IPS-15b (cell line): Measurements from ENCODE around the gene ST6GALNAC3.

Source experiments
- H3K27me3 ChIP-seq: one replicate; pipeline ENCODE4 v1.6.1; 2013; ENCODE audit warnings: low read length; ENCODE audit not compliant: control insufficient read depth, insufficient read depth
- H3K36me3 ChIP-seq: one replicate; pipeline ENCODE4 v1.6.1; 2013; ENCODE audit warnings: low read length; ENCODE audit not compliant: control insufficient read depth, insufficient read depth
- H3K4me1 ChIP-seq: one replicate; pipeline ENCODE4 v1.6.1; 2013; ENCODE audit warnings: mild to moderate bottlenecking, low read length; ENCODE audit not compliant: control insufficient read depth, insufficient read depth
- H3K4me3 ChIP-seq: one replicate; pipeline ENCODE4 v1.5.1; 2013; ENCODE audit warnings: low read depth, low read length
- H3K9ac ChIP-seq: one replicate; pipeline ENCODE4 v1.6.1; 2013; ENCODE audit warnings: low read depth, mild to moderate bottlenecking, low read length
- H3K9me3 ChIP-seq: one replicate; pipeline ENCODE4 v1.6.1; 2013; ENCODE audit warnings: mild to moderate bottlenecking, low read length; ENCODE audit not compliant: control insufficient read depth, insufficient read depth

Gene ST6GALNAC3

GRCh38 chr1:76682138-76682537 lies 607.6 kb downstream of the ST6GALNAC3 start:
- H3K9me3 ChIP-seq: no peaks in the 10 kb centered on the region
- H3K4me1 ChIP-seq: no peaks in the 10 kb centered on the region
- no peaks in the 10 kb centered on the region for H3K27me3 ChIP-seq
- H3K9ac ChIP-seq: no peak overlapping the region
- no peaks in the 10 kb centered on the region for H3K36me3 ChIP-seq
- no peak overlapping the region for H3K4me3 ChIP-seq
